IPS DF 4.7 (cell line): ENCODE data around the gene FTHL17.

Experiments
- DNase-seq: peaks from one replicate; pipeline ENCODE4 v3.0.0-alpha.2; 2013; ENCODE audit warnings: low spot score; ENCODE audit errors: extremely low read depth

FTHL17 gene

GRCh38 chrX:31071725-31072124 is at the start of gene FTHL17:
TSS of gene FTHL17 (minus strand) at chrX:31072041. CDS start at chrX:31071953, 88 bp downstream.
- no peak for DNase-seq

GRCh38 chrX:31117266-31117665 is 45.4 kb upstream of the FTHL17 start:
- no peak for DNase-seq

DNA sequence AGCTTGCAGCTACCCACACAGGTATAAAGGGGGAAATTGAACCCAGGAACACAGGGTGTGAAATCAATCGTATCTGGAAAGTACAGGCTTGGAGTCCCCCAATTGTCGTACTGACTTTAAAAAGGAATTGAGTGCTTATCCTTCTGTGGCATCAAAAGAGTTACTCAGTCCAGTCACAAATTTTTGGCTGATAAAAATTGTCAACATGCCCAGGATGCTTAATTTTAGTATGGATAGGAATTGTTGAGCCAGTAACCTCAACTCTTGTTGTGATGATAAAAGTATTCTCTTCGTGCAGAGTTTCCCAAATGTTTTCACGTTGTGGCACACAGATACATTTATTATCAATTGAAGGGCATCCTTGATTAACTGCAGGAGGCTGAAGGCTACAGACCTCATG is 43.6 kb upstream of the FTHL17 start:
- DNase-seq, result no peak

- DNase-seq, result no peak
Observed at GRCh38 chrX:31114858-31115257, 43.0 kb upstream of the FTHL17 start.

DNA sequence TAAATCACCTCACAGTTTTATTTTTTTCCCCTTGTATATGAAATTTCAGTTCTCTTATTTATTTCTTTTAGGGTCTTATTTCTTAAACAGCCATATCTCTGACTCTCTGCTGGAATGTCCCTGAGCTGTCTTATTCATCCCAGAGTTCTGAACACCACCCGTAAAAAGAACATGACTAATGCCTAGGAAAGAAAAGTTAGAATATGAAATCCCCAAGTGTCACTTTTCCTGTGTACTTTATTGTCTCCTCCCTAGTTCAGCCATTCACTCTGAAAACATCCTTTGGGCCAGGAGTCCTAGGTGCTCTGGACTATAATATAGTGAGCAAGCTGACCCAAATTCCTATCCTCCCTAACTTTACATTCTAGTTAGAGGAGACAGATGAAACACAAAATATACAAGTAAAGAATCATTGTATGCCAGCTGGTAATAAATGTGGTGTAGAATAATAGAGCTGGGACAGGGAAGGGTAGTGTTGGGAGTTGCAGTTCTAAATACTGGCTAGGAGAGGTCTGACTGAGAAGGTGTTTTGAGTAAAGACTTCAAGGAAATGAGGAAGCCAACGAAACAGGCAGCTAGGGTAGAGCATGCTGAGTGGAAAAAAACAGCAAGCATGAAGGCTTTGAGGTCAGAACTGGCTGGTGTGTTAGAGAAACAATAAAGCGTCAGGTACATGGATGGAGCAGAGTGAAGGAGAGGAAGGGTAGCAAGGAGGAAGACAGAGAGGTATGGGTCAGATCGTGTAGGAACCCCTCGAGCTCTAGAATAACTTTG is 40.6 kb upstream of the FTHL17 start:
- DNase-seq, result no peak

- DNase-seq, result no peak
Observed at GRCh38 chrX:31110657-31111056, 38.8 kb upstream of the FTHL17 start.

DNA sequence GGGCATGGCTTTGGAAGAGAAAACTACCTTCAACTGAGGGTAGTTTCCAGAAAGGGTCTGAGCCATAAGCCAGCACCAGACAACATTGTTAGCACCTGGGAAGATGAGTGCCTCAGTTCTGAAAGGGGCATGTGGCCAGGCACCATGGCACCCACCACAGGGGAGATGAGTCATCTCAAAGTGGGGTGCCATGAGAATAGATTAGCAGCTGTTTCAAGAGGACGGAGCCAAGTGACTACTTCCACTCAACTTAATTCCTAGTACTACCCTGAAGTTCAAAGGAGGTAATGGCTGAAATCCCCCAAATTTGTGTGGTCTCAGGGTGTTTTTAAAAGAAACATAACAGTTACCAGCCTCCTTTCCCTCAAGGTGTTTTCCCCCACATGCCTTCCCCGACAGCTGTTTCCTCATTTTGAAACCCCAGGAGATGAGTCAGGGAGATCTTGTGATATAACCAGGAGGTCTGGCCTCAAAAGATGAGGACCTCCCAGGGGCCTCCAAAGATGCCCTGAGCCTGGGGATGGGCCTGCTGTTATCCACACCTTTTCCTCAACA is 27.8 kb upstream of the FTHL17 start:
- no peak for DNase-seq

DNA sequence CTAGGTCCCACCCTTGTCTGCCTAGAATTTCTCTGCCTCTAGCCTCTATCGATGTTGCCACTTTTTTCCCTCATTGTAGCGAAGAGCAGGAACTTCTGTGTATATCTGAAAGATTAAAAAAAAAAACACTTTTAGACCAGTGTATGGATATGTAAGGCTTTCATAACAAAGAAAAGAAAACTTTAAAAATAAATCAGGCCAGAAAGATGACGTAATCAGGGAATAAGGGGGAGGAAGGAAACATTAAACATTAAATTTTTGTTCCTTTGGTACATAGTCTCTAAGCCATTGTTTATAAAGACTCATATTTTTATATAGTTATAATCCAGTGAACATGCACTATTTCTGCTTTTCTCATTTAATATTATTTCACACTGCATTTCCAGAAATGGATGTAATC is 26.2 kb upstream of the FTHL17 start:
- DNase-seq, result no peak

GRCh38 chrX:31093639-31093975 is 21.8 kb upstream of the FTHL17 start:
- no peak for DNase-seq

DNA sequence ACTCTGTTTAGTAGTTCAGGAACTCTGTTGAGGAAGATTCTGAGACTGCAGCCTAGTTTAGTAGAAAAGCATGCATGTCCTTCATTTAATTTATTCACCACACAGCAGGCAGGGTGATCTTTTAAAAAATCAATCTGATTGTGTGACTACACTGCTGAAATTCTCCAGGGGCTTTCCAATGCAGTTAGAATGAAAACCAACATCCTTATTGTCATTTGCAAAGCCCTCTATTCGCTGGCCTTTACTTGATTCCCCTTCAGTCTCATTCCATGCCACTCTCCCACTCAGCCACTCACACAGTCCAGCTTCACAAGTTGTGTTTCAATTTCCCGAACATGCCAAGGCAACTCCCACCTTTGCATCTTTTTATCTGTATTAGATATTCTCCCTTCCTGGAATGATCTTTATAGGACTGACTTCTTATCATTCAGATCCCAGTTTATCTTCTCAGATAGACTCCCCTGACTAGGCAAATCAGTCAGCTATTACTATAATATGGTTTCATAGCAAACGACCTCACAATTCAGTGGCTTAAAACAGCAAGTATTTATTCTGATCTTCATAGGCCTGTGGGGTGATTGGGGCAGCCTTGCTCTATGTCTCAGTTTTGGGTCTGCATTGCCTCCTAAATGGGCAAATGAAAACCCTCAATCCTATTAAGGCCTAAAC is 21.3 kb upstream of the FTHL17 start:
- no peak for DNase-seq

DNA sequence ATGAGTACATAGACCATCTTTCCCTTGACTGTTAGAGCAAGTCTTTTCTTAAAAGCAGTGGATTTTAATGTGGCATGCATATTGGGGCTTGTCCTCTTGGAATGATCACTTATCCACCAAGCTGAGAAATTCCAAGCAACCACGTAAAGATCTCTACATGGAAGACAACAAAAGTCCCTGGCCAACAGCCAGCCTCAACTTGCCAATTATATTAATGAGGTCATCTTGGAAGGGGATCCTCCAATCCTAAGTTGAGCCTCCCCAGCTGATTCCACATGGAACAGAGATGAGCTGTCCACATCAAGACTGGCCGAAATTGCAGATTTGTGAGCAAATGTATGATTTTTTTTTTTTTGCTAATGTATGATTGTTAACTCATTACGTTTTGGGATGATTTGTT is 20.6 kb upstream of the FTHL17 start:
- no peak for DNase-seq

GRCh38 chrX:31091819-31092218 is 20.0 kb upstream of the FTHL17 start:
- no peak for DNase-seq

GRCh38 chrX:31074522-31074921 is 2.7 kb upstream of the FTHL17 start:
- no peak for DNase-seq

DNA sequence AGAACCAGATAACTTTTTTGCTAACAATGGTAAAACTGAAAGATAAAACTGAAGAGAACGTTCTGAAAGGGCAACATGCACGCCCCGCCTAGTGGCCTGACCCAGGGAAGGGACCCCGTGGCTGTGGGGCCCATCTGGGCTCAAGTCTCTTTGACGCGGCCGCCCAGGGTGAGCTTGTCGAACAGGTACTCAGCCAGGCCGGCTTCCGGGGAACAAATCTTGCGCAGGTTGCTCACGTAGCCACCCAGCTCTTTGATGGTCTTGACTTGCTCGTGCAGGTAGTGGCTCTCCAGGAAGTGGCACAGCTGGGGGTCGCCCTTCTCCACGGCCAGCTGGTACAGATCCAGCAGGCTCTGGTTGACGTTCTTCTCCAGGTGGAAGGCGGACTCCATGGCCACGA is 579 bp downstream of the FTHL17 start:
- no peak for DNase-seq

GRCh38 chrX:31070057-31070468 is 1.8 kb downstream of the FTHL17 start:
- no peak for DNase-seq

DNA sequence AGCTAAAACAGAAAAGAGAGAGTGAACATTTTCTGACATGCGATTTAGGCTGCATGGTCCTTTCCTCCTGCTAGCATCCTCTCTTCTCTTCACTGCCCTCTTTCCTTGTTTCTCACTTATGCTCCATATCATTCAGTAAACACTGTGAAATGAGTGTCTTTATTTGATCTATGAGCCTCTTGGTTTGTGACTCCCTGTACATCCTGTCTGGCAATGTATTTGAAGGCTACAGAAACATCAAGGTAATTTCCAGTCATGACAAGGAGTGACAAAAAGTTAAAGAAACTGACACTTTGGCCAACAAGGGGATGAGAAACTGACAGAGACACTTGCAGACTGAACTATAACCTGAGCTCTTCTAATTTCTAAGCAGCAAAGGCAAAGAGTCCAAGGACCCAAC is 8.7 kb downstream of the FTHL17 start:
- DNase-seq, result no peak

DNA sequence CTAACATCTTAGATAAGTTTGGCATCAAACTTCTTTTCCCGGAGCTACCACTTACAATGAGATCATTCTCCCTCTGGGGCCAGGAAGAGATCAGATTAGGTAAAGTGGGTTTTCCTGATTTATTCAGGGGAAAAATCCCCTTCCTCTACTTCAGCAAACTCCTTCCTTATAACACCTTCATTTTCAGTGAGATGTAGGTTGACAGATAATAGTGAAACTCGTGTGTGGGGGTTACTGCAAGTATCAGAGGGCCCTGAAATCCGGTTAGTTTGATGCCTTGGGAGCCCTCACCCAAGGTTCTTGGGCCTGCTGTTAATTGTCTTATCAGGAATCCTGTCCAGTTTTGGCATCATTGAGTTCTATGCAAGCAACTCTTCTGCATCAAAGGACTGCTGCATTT is 10.8 kb downstream of the FTHL17 start:
- no peak for DNase-seq

DNA sequence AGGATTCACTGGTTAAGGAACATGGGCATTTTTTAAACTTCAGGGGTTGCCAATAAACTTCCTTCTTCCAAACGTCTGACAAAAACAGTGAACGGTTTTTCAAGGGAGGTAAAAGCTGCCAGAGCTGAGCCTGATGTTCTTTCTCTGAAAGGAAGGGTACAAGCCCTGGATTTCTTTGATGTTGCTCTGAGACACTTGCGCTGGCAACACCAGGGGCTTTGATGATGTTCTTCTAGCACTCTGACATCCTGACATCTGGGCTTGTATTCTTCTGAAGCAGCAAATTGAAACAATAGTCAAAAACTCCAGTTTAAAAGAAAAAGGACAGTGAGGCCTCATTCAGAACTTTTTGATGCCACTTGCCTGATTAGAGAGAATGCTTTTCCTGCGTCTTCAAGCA is 11.8 kb downstream of the FTHL17 start:
- DNase-seq, result no peak

- no peak for DNase-seq
Observed at GRCh38 chrX:31058284-31058683, 13.6 kb downstream of the FTHL17 start.

GRCh38 chrX:31057691-31058090 is 14.2 kb downstream of the FTHL17 start:
- DNase-seq, result no peak

GRCh38 chrX:31057291-31057690 is 14.6 kb downstream of the FTHL17 start:
- DNase-seq, result no peak

DNA sequence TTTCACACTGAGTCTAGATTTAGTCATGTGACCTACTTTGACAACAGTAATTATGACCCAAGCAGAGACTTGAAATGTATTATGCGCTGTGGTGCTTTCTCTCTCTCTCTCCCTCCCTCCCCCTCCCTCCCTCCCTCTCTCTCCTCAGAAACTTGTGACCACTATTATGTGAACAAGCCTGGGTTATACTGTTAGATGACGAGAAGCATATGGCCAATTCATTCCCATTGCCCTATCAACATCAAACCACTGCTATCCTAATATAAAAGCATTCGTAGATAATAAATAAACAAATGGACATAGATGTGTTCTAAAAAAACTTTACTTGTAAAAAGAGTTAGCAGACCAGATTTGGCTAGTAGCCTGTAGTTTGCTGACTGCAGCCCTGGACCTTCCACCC is 18.2 kb downstream of the FTHL17 start:
- no peak for DNase-seq

GRCh38 chrX:31039327-31039711 is 32.5 kb downstream of the FTHL17 start:
- DNase-seq, result no peak
